ENCODE data around the gene MFSD11. TPM values are rescaled to one million over a fixed set of nuclear protein-coding genes. Genes with fewer than 3 reads are reported as not detected.
"Not testable (repeated sequence)": the region's sequence is repeated elsewhere in the genome, so short reads cannot be mapped to it uniquely, and the experiment has no call there.

MFSD11 gene
- total RNA-seq, 1 donor from 2014 or later, result 24.1 TPM

DNA sequence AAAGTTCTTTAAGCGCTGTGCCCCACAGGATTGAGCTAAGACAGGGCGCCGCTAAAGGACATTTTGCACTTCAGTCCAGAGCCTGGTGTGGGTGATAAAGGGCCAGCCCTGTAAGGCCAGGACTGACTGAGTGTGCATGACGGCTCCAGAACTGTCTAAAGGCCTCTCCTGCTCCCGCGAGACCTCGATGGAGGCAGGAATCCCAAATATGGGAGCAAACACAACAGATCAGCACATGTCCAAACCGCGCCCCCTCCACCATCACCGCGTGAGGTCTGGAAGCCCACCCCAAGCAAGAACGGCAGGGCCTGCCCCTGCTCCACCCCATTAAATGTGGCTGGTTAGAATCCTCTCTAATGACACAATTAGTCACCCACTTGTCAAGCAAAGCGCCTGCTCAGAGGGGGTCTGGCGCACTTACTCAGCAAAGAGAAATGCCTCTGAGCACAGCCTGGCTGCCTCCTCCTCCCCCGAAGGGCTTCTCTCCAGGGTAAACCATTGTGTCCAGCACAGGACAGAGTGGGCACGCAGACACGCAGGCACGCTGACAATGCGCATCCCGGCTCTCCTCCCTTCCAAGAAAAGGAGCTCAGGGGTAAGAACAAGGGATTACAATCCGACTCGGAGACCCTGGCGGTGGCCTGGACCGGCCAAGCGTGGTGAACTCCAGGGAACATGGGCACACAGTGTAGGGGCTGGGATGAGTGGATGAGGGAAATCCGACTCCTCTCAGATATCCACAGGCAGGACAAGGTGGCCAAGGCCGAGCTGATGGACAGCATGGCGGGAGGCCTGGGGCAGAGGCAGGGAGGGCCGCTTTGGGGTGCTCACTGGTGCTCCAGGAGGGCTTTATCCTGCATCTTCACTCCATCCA lies 28.6 kb upstream of the MFSD11 start:
- Histone ChIP-seq H3K27me3 (no peaks in the 10 kb centered on the region), H3K4me3 (peak overlapping the region; percentile 62 to 75), H3K4me1 (peaks cover 42% of the 10 kb centered on the region), H3K27ac (peak overlapping the region; percentile 96), H3K36me3 (no peaks in the 10 kb centered on the region), H3K9me3 (no peaks in the 10 kb centered on the region)
- intact Hi-C loops (cut with DNase I), result no loop called here
- no peak for DNase-seq (ENCODE audit: extremely low spot score in 2 of 2)
- TF ChIP-seq POLR2AphosphoS5 (IDR thresholded peaks at IDR 0.05; ENCODE audit: insufficient read depth in 1 of 2, low read depth in 1 of 2) (peak; percentile 71 to 85), POLR2A (IDR thresholded peaks at IDR 0.05) (peak in 1 of 2 donors; percentile 21)
- TF ChIP-seq, protein P1, sequence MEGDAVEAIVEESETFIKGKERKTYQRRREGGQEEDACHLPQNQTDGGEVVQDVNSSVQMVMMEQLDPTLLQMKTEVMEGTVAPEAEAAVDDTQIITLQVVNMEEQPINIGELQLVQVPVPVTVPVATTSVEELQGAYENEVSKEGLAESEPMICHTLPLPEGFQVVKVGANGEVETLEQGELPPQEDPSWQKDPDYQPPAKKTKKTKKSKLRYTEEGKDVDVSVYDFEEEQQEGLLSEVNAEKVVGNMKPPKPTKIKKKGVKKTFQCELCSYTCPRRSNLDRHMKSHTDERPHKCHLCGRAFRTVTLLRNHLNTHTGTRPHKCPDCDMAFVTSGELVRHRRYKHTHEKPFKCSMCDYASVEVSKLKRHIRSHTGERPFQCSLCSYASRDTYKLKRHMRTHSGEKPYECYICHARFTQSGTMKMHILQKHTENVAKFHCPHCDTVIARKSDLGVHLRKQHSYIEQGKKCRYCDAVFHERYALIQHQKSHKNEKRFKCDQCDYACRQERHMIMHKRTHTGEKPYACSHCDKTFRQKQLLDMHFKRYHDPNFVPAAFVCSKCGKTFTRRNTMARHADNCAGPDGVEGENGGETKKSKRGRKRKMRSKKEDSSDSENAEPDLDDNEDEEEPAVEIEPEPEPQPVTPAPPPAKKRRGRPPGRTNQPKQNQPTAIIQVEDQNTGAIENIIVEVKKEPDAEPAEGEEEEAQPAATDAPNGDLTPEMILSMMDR (IDR thresholded peaks at IDR 0.05), result no peak

DNA sequence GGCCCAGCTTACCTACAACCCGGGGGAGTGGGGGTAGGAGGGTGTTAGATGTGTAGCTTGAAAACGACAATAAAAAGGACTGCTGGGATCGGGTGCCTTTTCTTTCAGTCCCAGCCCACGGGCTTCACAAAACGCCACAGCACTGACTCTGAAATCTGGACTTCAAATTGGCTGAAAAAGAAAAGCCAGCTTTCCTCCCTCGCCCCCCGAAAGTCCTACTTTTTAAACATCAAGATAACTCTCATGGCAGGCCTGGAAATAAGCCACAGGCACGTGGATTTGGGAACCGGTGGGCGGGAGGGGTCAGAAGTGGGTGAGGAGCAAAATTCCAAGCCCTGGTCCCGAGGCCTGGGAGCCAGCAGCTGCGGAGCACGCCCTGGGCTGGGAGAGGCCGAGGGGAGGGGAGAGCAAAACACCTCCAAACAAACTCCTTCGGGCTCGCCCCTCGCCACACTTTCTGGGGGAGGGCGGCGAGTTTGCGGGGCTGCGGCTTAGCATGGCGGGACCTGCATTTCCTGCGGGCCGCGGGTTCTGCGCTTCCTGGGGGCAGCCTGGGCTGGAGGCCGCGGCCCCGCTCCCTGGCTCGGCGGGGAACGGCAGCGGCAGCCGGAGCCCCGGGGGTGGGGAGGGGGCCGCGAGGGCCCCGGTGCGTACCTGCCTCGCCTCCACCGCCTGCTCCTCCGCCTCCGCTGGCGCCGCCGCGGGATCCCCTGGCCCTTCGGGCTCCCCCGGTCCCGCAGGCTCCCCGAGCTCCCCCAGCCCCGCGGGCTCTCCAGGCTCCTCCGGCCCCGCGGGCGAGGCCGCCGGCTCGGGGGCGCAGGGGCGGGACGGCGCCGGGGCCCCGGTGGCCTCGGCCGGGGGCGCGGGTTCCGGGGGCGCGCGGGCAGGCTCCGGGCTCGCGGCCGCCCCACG lies 27.7 kb upstream of the MFSD11 start:
- H3K36me3 ChIP-seq, result not testable (repeated sequence)

DNA sequence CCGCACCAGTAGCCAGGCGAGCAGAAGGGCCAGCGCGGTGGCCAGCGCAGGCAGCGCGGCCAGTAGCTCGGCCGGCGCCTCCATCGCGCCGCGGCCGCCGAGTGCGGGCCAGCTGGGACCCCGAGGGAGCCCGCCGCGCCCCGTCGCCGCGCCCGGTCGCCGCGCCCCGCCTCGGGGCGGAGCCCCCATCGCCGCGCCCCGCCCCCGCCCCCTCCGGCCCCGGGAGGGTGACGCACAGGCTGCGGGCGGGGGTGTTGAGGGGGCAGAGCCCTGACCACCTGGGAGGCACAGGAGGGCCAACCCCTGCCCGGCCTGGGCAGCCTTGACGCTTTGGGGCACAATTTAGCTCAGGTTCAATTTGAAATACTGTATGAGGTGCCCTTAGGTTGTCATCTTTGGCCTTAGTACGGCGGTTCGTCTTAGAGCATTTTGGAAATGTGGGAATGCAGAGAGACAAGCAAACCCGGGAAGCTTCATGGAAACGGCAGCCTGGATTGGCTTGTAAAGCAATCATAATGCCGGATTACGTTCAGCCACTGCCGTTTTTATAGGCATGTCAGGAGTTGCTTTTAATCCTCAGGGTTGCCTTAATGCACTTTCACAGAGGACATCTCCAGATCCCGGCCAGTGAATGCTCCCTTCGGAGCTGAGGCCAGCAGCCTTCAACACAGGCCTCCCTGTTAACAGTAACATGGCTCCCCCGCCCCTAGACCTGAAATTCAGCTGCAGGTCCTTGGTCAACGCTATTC lies 26.9 kb upstream of the MFSD11 start, which contains the start of gene MXRA7:
MXRA7 (minus strand) TSS at position 103 of the 749 bp plus-strand sequence; CDS start at position 84, 19 bp downstream.
- Histone ChIP-seq H3K27ac (peak within 1 kb of the TSS; percentile 96), H3K4me3 (peak within 1 kb of the TSS; percentile 62 to 75), H3K27me3 (no peaks in the 10 kb centered on the region), H3K9me3 (no peaks in the 10 kb centered on the region), H3K36me3 (peaks cover 0 to 8% of the 10 kb centered on the region in 2 donors), H3K4me1 (peaks cover 53% of the 10 kb centered on the region)
- intact Hi-C loops (cut with DNase I), result loop anchor here (10.0 kb wide), 1 partner anchor 176 kb away; the partner anchor contains the start of gene CYGB
- DNase-seq (ENCODE audit: extremely low spot score in 2 of 2), result no peak
- no peak for TF ChIP-seq POLR2A (IDR thresholded peaks at IDR 0.05)
- TF ChIP-seq, protein P1 (IDR thresholded peaks at IDR 0.05), result no peak
- TF ChIP-seq POLR2AphosphoS5 (IDR thresholded peaks at IDR 0.05; ENCODE audit: insufficient read depth in 1 of 2, low read depth in 1 of 2), result peak in 1 of 2 donors; percentile 74

More for the DNA sequence above, 27.7 kb upstream of the MFSD11 start:
- H3K27me3 ChIP-seq; H3K9me3 ChIP-seq; DNase-seq (ENCODE audit: extremely low spot score in 2 of 2): not testable (repeated sequence)
- intact Hi-C loops (cut with DNase I), result loop anchor here (10.0 kb wide), 1 partner anchor 175 kb away; the partner anchor contains the start of gene CYGB
- H3K4me1 ChIP-seq, result peaks cover 51% of the 10 kb centered on the region
- peak overlapping the region; percentile 62 to 75 for H3K4me3 ChIP-seq
- H3K27ac ChIP-seq, result peak overlapping the region; percentile 96

DNA sequence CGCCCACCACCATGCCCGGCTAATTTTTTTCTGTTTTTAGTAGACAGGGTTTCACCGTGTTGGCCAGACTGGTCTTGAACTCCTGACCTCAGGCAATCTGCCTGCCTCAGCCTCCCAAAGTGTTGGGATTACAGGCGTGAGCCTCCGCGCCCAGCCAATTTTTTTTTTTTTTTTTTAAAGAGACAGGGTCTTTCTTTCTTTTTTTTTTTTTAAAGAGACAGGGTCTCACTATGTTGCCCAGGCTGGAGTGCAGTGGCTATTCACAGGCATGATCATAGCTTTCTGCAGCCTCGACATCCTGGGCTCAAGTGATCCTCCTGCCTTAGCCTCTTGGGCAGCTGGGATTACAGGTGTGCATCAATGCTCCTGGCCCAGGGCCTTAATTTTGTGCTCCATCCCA lies 25.6 kb upstream of the MFSD11 start:
- not testable (repeated sequence) for H3K27ac ChIP-seq; H3K27me3 ChIP-seq; DNase-seq (ENCODE audit: extremely low spot score in 2 of 2); H3K9me3 ChIP-seq; H3K4me3 ChIP-seq
- intact Hi-C loops (cut with DNase I), result loop anchor here (10.0 kb wide), 1 partner anchor 178 kb away; the partner anchor contains the start of gene CYGB
- peaks cover 0 to 21% of the 10 kb centered on the region in 2 donors for H3K36me3 ChIP-seq
- peaks cover 51% of the 10 kb centered on the region for H3K4me1 ChIP-seq

DNA sequence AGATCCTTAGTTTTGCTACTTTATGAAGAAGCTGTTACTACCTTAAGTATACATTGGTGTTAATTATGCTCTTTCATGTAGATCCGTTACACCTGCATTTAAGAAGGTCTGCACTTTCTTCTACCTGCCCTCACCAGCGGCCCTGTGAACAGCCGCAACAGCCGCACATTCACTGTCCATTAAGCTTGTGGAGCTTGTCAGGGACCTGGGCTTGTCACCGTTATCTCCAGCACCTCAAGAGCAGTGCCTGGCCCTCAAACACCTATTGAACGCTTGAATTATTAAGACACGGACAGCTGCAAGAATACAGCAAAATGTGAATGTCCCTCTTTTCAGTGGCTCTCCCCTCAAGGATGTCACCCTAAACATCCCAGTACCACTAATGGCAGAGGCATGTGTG lies 24.2 kb upstream of the MFSD11 start:
- Histone ChIP-seq H3K4me3 (no peak overlapping the region), H3K27me3 (no peaks in the 10 kb centered on the region), H3K27ac (no peak overlapping the region), H3K36me3 (peaks cover 0 to 33% of the 10 kb centered on the region in 2 donors), H3K9me3 (no peaks in the 10 kb centered on the region), H3K4me1 (peaks cover 37% of the 10 kb centered on the region)
- TF ChIP-seq POLR2A (IDR thresholded peaks at IDR 0.05) (no peak), POLR2AphosphoS5 (IDR thresholded peaks at IDR 0.05; ENCODE audit: insufficient read depth in 1 of 2, low read depth in 1 of 2) (no peak)
- TF ChIP-seq, protein P1 (IDR thresholded peaks at IDR 0.05), result no peak
- no peak for DNase-seq (ENCODE audit: extremely low spot score in 2 of 2)
- intact Hi-C loops (cut with DNase I), result loop anchor here (10.0 kb wide), 1 partner anchor 179 kb away; the partner anchor contains the start of gene CYGB
